DND-41 (cell line): ENCODE data around the gene B4GALNT1.

Experiments
- CTCF ChIP-seq: IDR thresholded peaks from 2 replicates; pipeline ENCODE4 v1.5.1; 2012; ENCODE audit warnings: borderline replicate concordance, low read length, moderate library complexity, mild to moderate bottlenecking; ENCODE audit not compliant: poor library complexity, severe bottlenecking; ENCODE audit errors: extremely low read depth
- EZH2 ChIP-seq: IDR thresholded peaks from 3 replicates; pipeline ENCODE4 v1.6.1; 2012; ENCODE audit warnings: borderline replicate concordance, low read depth, mild to moderate bottlenecking, moderate library complexity, low read length, inconsistent platforms; ENCODE audit not compliant: severe bottlenecking

DNA sequence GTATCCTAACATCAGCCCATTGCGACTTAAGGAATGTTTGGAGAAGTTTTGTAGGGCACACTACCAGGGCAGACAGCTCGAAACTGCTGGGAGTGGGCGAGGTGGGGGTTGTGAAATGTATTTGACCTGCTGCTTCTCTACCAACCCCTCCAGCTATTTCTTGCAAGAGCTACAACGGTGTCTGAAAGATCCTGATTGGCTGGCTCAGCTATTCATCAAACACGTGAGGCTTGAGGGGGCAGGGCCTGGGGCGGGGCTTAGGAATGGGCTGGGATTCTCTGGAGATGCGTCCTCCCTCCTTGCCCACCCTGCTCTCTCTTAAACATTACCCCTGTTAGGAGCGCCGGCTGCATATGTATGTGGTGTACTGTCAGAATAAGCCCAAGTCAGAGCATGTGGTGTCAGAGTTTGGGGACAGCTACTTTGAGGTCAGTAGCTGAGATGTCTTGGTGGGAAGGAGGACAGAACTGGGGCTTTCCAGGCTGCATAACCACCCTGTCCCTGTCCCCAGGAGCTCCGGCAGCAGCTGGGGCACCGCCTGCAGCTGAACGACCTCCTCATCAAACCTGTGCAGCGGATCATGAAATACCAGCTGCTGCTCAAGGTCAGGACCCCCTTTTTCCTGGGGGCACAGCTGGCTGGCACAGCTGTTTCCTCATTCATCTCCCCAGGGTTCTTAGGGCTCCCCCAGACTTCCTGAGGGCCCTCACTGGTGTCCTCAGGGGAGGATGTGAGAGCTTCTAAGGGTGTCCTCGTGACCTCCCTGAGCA is 18.6 kb downstream of the B4GALNT1 start:
- TF ChIP-seq CTCF (no peak), EZH2 (no peak)
